Ectodermal cell (in vitro differentiated cells): ENCODE measurements around the gene CST1.
"Not testable (repeated sequence)": the region's sequence is repeated elsewhere in the genome, so short reads cannot be mapped to it uniquely, and the experiment has no call there.

ENCODE experiments used
- H3K27ac ChIP-seq: 2 replicates; pipeline ENCODE4 v1.7.0; 2013; ENCODE audit warnings: mild to moderate bottlenecking, low read depth, low read length; ENCODE audit not compliant: insufficient read depth, poor library complexity, severe bottlenecking
- H3K27me3 ChIP-seq: 2 replicates; pipeline ENCODE4 v1.7.0; 2013; ENCODE audit warnings: mild to moderate bottlenecking, low read length; ENCODE audit not compliant: insufficient read depth, control insufficient read depth, poor library complexity, severe bottlenecking
- H3K36me3 ChIP-seq: one replicate; pipeline ENCODE4 v1.7.0; 2013; ENCODE audit warnings: low read length; ENCODE audit not compliant: control insufficient read depth, insufficient read depth
- H3K4me1 ChIP-seq: one replicate; pipeline ENCODE4 v1.7.0; 2013; ENCODE audit warnings: low read length; ENCODE audit not compliant: control insufficient read depth, insufficient read depth
- H3K4me3 ChIP-seq: 2 replicates; pipeline ENCODE4 v1.7.0; 2013; ENCODE audit warnings: low read depth, low read length, control low read depth; ENCODE audit not compliant: insufficient read depth
- H3K9me3 ChIP-seq: 2 replicates; pipeline ENCODE4 v1.7.0; 2013; ENCODE audit warnings: mild to moderate bottlenecking, low read length, moderate library complexity; ENCODE audit not compliant: control insufficient read depth
- WGBS, 2 experiments: methylation state at CpG; one replicate each; pipeline ENCODE4 v1.1.7; 2013; ENCODE audit warnings: missing lambda C conversion rate in 2 of 2; 5-methylcytosine and 5-hydroxymethylcytosine counted together

Gene CST1

GRCh38 chr20:23719351-23719750 is 31.4 kb downstream of the CST1 start:
- WGBS, 2 experiments = 76 to 84% methylated on average over 9 of the region's 9 CpGs
- H3K4me1 ChIP-seq, H3K27ac ChIP-seq, H3K4me3 ChIP-seq, H3K36me3 ChIP-seq, H3K27me3 ChIP-seq, H3K9me3 ChIP-seq: not testable (repeated sequence)

DNA sequence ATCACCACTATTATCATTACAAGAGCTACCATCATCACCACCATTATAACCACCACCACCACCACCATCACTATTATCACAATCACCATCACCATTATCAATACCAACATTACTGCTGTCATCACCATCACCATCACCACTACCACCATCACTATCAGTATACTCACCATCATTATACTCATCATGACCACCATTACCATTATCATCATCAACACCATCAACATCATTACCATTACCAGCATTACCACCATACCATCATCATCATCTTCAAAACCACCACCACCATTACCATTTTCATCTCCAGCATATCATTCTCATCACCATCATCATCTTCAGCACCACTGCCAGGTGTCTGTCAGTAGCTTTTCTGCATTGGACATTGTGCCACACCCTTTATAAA is 39.0 kb downstream of the CST1 start:
- not testable (repeated sequence) for H3K27me3 ChIP-seq, H3K36me3 ChIP-seq

DNA sequence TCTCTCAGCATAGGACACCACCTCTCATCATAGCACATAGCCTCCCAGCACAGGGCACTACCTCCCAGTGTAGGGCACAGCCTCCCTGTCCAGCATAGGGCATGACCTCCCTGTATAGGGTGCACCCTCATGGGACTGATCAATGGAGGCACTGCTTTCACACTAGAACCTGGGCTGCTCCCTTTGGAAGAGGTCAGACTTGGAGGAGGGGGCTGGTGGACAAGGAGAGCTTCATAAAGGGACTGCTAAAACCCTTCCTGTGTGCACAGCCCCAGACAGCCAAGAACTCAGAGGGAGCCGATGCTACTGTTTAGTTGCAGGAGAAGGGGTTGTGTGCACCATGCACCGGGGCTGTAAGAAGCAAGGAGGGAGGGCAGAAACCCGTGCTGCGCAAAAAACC is 40.0 kb downstream of the CST1 start:
- Histone ChIP-seq H3K4me1 (no peaks in the 10 kb centered on the region), H3K27ac (no peak overlapping the region), H3K9me3 (no peaks in the 10 kb centered on the region), H3K36me3 (no peaks in the 10 kb centered on the region), H3K4me3 (no peak overlapping the region), H3K27me3 (no peaks in the 10 kb centered on the region)
- WGBS, 2 experiments = 94 to 95% methylated on average over 4 of the region's 4 CpGs

More for the DNA sequence above, 39.0 kb downstream of the CST1 start:
- H3K4me3 ChIP-seq, H3K27ac ChIP-seq, H3K9me3 ChIP-seq, H3K4me1 ChIP-seq: not testable (repeated sequence)

DNA sequence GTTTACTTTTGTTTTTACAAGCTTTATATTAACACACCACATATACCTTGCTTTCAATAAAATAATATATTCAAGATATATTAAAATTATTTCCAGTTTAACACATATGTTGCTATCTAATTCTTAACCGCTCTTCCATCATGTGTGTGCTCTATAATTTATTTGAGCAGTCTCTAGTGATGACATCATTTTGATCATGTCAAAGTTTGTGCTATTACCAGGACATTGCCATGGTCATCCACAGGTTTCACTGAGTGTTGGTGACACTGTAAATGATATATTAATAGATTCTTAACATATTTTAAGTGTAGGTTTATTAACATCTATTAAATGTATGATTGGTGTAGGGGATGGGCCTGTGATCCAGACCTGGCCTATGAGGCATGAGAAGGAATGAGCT is 44.8 kb downstream of the CST1 start:
- Histone ChIP-seq H3K36me3 (no peaks in the 10 kb centered on the region), H3K4me1 (no peaks in the 10 kb centered on the region), H3K4me3 (no peak overlapping the region), H3K9me3 (no peaks in the 10 kb centered on the region), H3K27ac (no peak overlapping the region), H3K27me3 (no peaks in the 10 kb centered on the region)
- 100% methylated on average over 1 of the region's 1 CpG; no CpG with 5 or more reads in 1 of the 2 experiments for WGBS, 2 experiments

GRCh38 chr20:23702021-23702420 is 48.7 kb downstream of the CST1 start:
- Histone ChIP-seq H3K36me3 (no peaks in the 10 kb centered on the region), H3K27me3 (no peaks in the 10 kb centered on the region), H3K4me1 (peaks cover 4% of the 10 kb centered on the region), H3K9me3 (no peaks in the 10 kb centered on the region), H3K27ac (no peak overlapping the region), H3K4me3 (no peak overlapping the region)
- WGBS, 2 experiments = 94% methylated on average over 4 of the region's 4 CpGs

GRCh38 chr20:23700931-23701330 is 49.8 kb downstream of the CST1 start:
- no peak overlapping the region for H3K4me3 ChIP-seq
- no peaks in the 10 kb centered on the region for H3K36me3 ChIP-seq
- no peaks in the 10 kb centered on the region for H3K9me3 ChIP-seq
- peaks cover 5% of the 10 kb centered on the region for H3K4me1 ChIP-seq
- no peaks in the 10 kb centered on the region for H3K27me3 ChIP-seq
- no peak overlapping the region for H3K27ac ChIP-seq
- WGBS, 2 experiments = 95% methylated on average over 3 of the region's 3 CpGs

GRCh38 chr20:23697947-23698346 is 52.8 kb downstream of the CST1 start:
- Histone ChIP-seq H3K9me3 (no peaks in the 10 kb centered on the region), H3K27me3 (no peaks in the 10 kb centered on the region), H3K4me3 (no peak overlapping the region), H3K27ac (no peak overlapping the region), H3K36me3 (no peaks in the 10 kb centered on the region), H3K4me1 (peaks cover 5% of the 10 kb centered on the region)
- 94 to 100% methylated on average over 1 of the region's 1 CpG for WGBS, 2 experiments
